ENCODE measurements around the gene C5. TPM values are rescaled to one million over a fixed set of nuclear protein-coding genes. Genes with fewer than 3 reads are reported as not detected.
"Not testable (repeated sequence)": the region's sequence is repeated elsewhere in the genome, so short reads cannot be mapped to it uniquely, and the experiment has no call there.

Gene C5
- 6.3 and 11.5 TPM in 2 replicates for total RNA-seq (2014; rRNA removed; shearing (Covaris generic))

GRCh38 chr9:121050128-121050988, at the start of gene C5:
Gene C5 (minus strand): TSS chr9:121050275. CDS start chr9:121050246, 29 bp downstream.
- DNase-seq (ENCODE audit: low spot score) = no peak

- DNase-seq (ENCODE audit: low spot score) = no peak
These were observed 48.6 kb upstream of the C5 start for GRCh38 chr9:121098567-121099198.

GRCh38 chr9:121095057-121095456, 45.0 kb upstream of the C5 start:
- DNase-seq (ENCODE audit: low spot score) = no peak

- DNase-seq (ENCODE audit: low spot score) = not testable (repeated sequence)
These were observed 40.7 kb upstream of the C5 start for GRCh38 chr9:121090743-121091142.

- no peak for DNase-seq (ENCODE audit: low spot score)
These were observed 38.5 kb upstream of the C5 start for GRCh38 chr9:121088576-121088975.

GRCh38 chr9:121085661-121086060, 35.6 kb upstream of the C5 start:
- no peak for DNase-seq (ENCODE audit: low spot score)

- no peak for DNase-seq (ENCODE audit: low spot score)
These were observed 32.0 kb upstream of the C5 start for GRCh38 chr9:121082075-121082474.

- DNase-seq (ENCODE audit: low spot score) = no peak
These were observed 25.4 kb upstream of the C5 start for GRCh38 chr9:121075251-121076036.

GRCh38 chr9:121074370-121075250, 24.5 kb upstream of the C5 start, which contains the start of gene CNTRL:
Gene CNTRL (plus strand): TSS chr9:121074955. CDS start chr9:121088327, 13,372 bp downstream.
- DNase-seq (ENCODE audit: low spot score) = peak; percentile 89

- DNase-seq (ENCODE audit: low spot score) = no peak
These were observed 23.0 kb upstream of the C5 start for GRCh38 chr9:121073038-121073437.

GRCh38 chr9:121071756-121072421, 21.8 kb upstream of the C5 start:
- DNase-seq (ENCODE audit: low spot score) = no peak

- DNase-seq (ENCODE audit: low spot score) = no peak
These were observed 21.3 kb upstream of the C5 start for GRCh38 chr9:121071370-121071755.

- DNase-seq (ENCODE audit: low spot score) = no peak
These were observed 19.3 kb upstream of the C5 start for GRCh38 chr9:121069396-121069795.

GRCh38 chr9:121067640-121068039, 17.6 kb upstream of the C5 start:
- no peak for DNase-seq (ENCODE audit: low spot score)

- no peak for DNase-seq (ENCODE audit: low spot score)
These were observed 16.8 kb upstream of the C5 start for GRCh38 chr9:121066850-121067249.

- peak; percentile 74 for DNase-seq (ENCODE audit: low spot score)
These were observed 10.0 kb upstream of the C5 start for GRCh38 chr9:121059998-121060636.

GRCh38 chr9:121059513-121059912, 9.4 kb upstream of the C5 start:
- DNase-seq (ENCODE audit: low spot score) = no peak

- DNase-seq (ENCODE audit: low spot score) = no peak
These were observed 7.7 kb upstream of the C5 start for GRCh38 chr9:121057821-121058220.

GRCh38 chr9:121055642-121056143, 5.6 kb upstream of the C5 start:
- no peak for DNase-seq (ENCODE audit: low spot score)

GRCh38 chr9:121053544-121053943, 3.5 kb upstream of the C5 start:
- DNase-seq (ENCODE audit: low spot score) = no peak

Data from A172 (cell line).